BJ (cell line): Measurements from ENCODE around the gene EML6. TPM values are rescaled to one million over a fixed set of nuclear protein-coding genes. Genes with fewer than 3 reads are reported as not detected.

Experiments
- CTCF ChIA-PET: fragments of 350-600 bp; formaldehyde crosslinking; extraction: SDS; loops from one replicate; lab custom pipeline; 2021; ENCODE audit warnings: antibody characterized with exemption, inconsistent platforms; lab: Yijun Ruan, JAX
- POLR2A ChIA-PET: fragments of 300-600 bp; sonication (Branson Sonifier 250); formaldehyde crosslinking; extraction: SDS; loops from one replicate; lab custom pipeline; 2021; ENCODE audit warnings: antibody characterized with exemption; lab: Charles Lee
- DNase-seq: peaks from one replicate; pipeline ENCODE4 v3.0.0-alpha.2; 2011; ENCODE audit warnings: low read depth
- H3K27me3 ChIP-seq: 2 replicates; pipeline ENCODE4 v1.6.0; 2011; ENCODE audit warnings: low read length; ENCODE audit not compliant: control insufficient read depth, insufficient read depth
- H3K36me3 ChIP-seq: 2 replicates; pipeline ENCODE4 v1.5.1; 2011; ENCODE audit warnings: low read length; ENCODE audit not compliant: control insufficient read depth, insufficient read depth
- H3K4me3 ChIP-seq: 2 replicates; pipeline ENCODE4 v1.5.1; 2011; ENCODE audit warnings: low read depth, mild to moderate bottlenecking, control low read depth, low read length
- polyA plus RNA-seq: library from polyadenylated mRNA; depleted of rRNA; stranded (reverse); fragments of >200 nt; gene quantifications from 2 replicates; pipeline ENCODE4 v1.2.3, GENCODE V29; 2011
- TF ChIP-seq, protein P1 (sequence below): IDR thresholded peaks from 2 replicates; pipeline ENCODE4 v1.5.1; 2011; ENCODE audit warnings: low read depth, mild to moderate bottlenecking, control low read depth, inconsistent platforms, low read length, moderate library complexity; ENCODE audit not compliant: insufficient read depth

Gene EML6
- polyA plus RNA-seq, 1 experiment = 0.18 TPM

DNA sequence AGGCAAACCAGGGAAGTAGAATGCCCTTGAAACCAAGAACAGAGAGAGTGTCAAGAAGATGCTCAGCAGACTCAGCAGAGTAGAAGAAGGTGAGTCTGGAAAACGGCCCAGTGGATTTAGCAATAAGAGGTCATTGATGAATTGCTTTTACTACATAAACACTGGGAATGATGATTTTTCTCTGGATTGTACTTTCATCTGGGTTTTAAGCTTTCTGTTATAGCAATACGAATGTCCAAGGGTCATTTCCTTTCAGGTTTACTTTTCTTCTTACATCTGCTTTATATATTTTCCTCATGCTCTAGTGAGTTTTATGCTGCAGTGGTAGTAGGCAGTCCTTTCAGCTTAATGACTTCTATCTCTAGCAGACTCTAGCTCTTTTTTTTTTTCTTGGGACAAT is 16.9 kb downstream of the EML6 start:
- Histone ChIP-seq H3K4me3 (no peak overlapping the region), H3K36me3 (no peaks in the 10 kb centered on the region), H3K27me3 (0 out of 2 replicates have a peak, but pooled peaks cover 3% of the 10 kb centered on the region)
- CTCF ChIA-PET = interaction anchor here (0.7 kb wide), 2 partner anchors 20 to 85 kb away, joined by 3 read pairs; no protein-coding TSS in a partner anchor
- TF ChIP-seq, protein P1, sequence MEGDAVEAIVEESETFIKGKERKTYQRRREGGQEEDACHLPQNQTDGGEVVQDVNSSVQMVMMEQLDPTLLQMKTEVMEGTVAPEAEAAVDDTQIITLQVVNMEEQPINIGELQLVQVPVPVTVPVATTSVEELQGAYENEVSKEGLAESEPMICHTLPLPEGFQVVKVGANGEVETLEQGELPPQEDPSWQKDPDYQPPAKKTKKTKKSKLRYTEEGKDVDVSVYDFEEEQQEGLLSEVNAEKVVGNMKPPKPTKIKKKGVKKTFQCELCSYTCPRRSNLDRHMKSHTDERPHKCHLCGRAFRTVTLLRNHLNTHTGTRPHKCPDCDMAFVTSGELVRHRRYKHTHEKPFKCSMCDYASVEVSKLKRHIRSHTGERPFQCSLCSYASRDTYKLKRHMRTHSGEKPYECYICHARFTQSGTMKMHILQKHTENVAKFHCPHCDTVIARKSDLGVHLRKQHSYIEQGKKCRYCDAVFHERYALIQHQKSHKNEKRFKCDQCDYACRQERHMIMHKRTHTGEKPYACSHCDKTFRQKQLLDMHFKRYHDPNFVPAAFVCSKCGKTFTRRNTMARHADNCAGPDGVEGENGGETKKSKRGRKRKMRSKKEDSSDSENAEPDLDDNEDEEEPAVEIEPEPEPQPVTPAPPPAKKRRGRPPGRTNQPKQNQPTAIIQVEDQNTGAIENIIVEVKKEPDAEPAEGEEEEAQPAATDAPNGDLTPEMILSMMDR = no peak
- POLR2A ChIA-PET = no interaction called here
- no peak for DNase-seq

DNA sequence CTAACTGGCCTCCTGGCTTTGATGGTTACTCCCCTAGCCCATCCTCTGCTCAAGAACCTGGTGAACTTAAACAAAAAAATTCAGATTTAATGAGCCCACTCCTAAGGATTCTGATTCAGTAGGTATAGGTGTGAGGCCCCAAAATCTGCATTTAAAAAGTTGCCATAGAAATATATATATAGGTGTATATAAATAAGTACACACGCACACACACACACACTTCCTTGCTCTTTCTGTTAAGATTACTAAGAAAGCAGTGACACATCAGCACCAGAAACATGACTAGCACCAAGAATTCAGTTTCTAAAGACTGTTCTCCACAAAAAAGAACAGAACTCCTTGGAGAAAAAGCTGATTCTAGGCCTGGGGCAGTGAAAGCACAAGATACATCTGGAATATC is 17.8 kb downstream of the EML6 start:
- no peak for DNase-seq
- POLR2A ChIA-PET = no interaction called here

DNA sequence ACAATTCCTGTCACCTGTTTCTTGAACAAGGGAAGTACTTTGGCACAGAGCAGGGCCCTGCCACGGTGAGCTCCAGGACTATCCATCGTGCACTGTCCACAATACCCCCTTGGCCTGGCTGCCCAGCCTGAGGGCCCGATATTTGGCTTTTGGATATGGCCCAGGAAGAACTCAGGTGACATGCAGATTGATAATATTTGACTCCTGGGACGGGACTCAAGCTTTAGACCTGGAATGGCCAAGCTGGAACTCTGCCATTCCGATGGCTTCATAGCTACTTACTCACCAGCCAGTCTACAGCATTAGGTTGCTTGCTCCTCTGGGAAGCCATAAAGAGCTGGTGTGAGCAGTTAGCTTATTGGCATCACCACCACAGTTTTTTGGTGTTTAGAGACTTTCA is 26.6 kb downstream of the EML6 start:
- POLR2A ChIA-PET = no interaction called here
- no peak overlapping the region for H3K4me3 ChIP-seq
- H3K27me3 ChIP-seq = no peaks in the 10 kb centered on the region; the same call in 1 of the 2 replicates
- TF ChIP-seq, protein P1 = no peak
- no peak for DNase-seq
- CTCF ChIA-PET = interaction anchor here (1.1 kb wide), 1 partner anchor 9 kb away, joined by 3 read pairs; no protein-coding TSS in a partner anchor
- H3K36me3 ChIP-seq = no peaks in the 10 kb centered on the region

More for the DNA sequence above, 17.8 kb downstream of the EML6 start:
- CTCF ChIA-PET = no interaction called here
- no peaks in the 10 kb centered on the region for H3K36me3 ChIP-seq
- H3K4me3 ChIP-seq = no peak overlapping the region
- TF ChIP-seq, protein P1 = no peak
- 0 out of 2 replicates have a peak, but pooled peaks cover 3% of the 10 kb centered on the region for H3K27me3 ChIP-seq

DNA sequence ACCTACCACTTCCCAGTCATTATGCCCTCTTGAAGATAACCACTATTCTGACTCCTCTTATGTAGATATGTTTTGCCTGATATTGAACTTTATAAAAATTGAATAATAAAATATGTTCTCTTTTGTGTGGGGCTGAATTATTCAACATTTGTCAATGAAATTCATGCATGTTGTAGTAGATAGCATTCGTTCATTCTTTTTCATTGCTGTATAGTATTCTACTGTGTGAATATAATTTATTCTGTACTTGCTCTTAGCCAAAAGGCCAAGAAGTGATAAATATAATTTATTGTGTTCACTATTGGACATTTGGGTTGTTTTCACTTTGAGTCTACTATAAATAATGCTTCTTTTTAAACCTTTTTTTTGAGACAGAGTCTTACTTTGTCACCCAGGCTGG is 29.0 kb downstream of the EML6 start:
- no peak for DNase-seq
- Histone ChIP-seq H3K4me3 (no peak overlapping the region), H3K27me3 (no peaks in the 10 kb centered on the region; the same call in 1 of the 2 replicates), H3K36me3 (no peaks in the 10 kb centered on the region)
- POLR2A ChIA-PET = no interaction called here
- TF ChIP-seq, protein P1 = no peak
- CTCF ChIA-PET = no interaction called here

DNA sequence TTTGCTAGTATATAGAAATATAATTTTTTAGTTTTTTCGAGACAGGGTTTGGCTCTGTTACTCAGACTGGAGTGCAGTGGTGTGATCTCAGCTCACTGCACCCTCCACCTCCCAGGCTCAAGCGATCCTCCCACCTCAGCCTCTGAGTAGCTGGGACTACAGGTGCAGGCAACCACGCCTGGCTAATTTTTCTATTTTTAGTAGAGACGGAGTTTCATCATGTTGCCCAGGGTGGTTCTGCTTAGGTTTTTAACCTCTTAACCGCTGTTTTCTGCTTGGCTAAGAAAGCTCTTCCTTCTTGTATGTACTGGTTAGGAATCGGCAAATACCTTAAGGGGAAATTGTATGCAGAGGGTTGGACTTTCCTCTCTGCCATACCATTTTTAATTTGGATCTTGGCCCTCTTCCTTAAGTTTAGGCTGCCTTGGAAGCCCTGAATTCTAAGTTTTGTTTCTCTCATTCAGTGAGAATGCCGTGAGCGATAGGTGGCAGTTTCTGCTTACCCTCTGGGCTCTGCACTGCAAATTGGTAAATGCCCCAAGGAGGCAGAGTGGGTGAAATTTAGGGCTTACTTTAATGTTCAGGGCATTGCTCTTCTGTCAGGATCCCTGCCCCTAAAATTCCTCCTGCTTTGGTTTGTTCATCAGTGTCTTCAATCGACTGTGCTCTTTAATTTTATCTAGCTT is 32.3 kb downstream of the EML6 start:
- no peaks in the 10 kb centered on the region for H3K27me3 ChIP-seq
- no peak for DNase-seq
- no peaks in the 10 kb centered on the region for H3K36me3 ChIP-seq
- ChIA-PET CTCF (interaction anchor here (2.3 kb wide), 1 partner anchor 83 kb away, joined by 7 read pairs; no protein-coding TSS in a partner anchor), POLR2A (no interaction called here)
- H3K4me3 ChIP-seq = no peak overlapping the region
- TF ChIP-seq, protein P1 = no peak
